Natural killer cell (primary cell): ENCODE measurements around the gene SLC25A52. TPM values are rescaled to one million over a fixed set of nuclear protein-coding genes. Genes with fewer than 3 reads are reported as not detected.

Source experiments
- ATAC-seq, 3 donors: fragments of 150-1000 bp in 2 of 3; fragments of 200-7000 bp in 1 of 3; cut with Tn5 transposase; 1 replicate in 1 of 3; 2 replicates in 2 of 3; pipeline ENCODE4 v1.10.0; 2021; ENCODE audit warnings: mild to moderate bottlenecking in 2 of 3, moderate library complexity in 2 of 3
- DNase-seq, 2 donors: peaks; one replicate each; pipeline versions ENCODE4 v3.0.0 to v3.0.0-alpha.2; 2013 to 2021; ENCODE audit warnings: mixed read lengths in 1 of 2
- H3K27ac ChIP-seq: one replicate; pipeline ENCODE4 v1.5.1; 2013; ENCODE audit warnings: mild to moderate bottlenecking, low read length
- H3K27me3 ChIP-seq: one replicate; pipeline ENCODE4 v1.6.1; 2013; ENCODE audit warnings: low read length; ENCODE audit not compliant: control insufficient read depth, insufficient read depth
- H3K36me3 ChIP-seq: one replicate; pipeline ENCODE4 v1.6.1; 2013; ENCODE audit warnings: low read length; ENCODE audit not compliant: control insufficient read depth, insufficient read depth
- H3K4me1 ChIP-seq: one replicate; pipeline ENCODE4 v1.6.1; 2013; ENCODE audit warnings: low read length; ENCODE audit not compliant: control insufficient read depth, insufficient read depth
- H3K4me3 ChIP-seq: one replicate; pipeline ENCODE4 v1.5.1; 2013; ENCODE audit warnings: low read length
- H3K9me3 ChIP-seq: one replicate; pipeline ENCODE4 v1.6.1; 2013; ENCODE audit warnings: low read length; ENCODE audit not compliant: control insufficient read depth, insufficient read depth
- H3K27ac Mint-ChIP-seq, 2 donors: one replicate each; pipeline ENCODE4 v1.8.0; 2022; ENCODE audit warnings: mild to moderate bottlenecking in 2 of 2, mixed read lengths in 2 of 2, moderate library complexity in 1 of 2
- H3K27me3 Mint-ChIP-seq, 2 donors: one replicate each; pipeline ENCODE4 v1.8.0; 2022; ENCODE audit warnings: low read depth in 2 of 2, mixed read lengths in 2 of 2
- H3K36me3 Mint-ChIP-seq: one replicate; pipeline ENCODE4 v1.8.0; 2022; ENCODE audit warnings: mixed read lengths
- H3K4me1 Mint-ChIP-seq, 2 donors: one replicate each; pipeline ENCODE4 v1.8.0; 2022; ENCODE audit warnings: mixed read lengths in 2 of 2
- H3K4me3 Mint-ChIP-seq: one replicate; pipeline ENCODE4 v1.8.0; 2022; ENCODE audit warnings: mild to moderate bottlenecking, moderate library complexity, mixed read lengths
- H3K9me3 Mint-ChIP-seq, 2 donors: one replicate each; pipeline ENCODE4 v1.8.0; 2022; ENCODE audit warnings: mixed read lengths in 2 of 2
- WGBS: methylation state at CpG from one replicate; pipeline ENCODE4 v1.1.7; 2013; ENCODE audit warnings: missing lambda C conversion rate; ENCODE audit not compliant: insufficient coverage; 5-methylcytosine and 5-hydroxymethylcytosine counted together
- intact Hi-C: fragments of 100-400 bp; cut with micrococcal nuclease; formaldehyde crosslinking; loops from one replicate; pipeline ENCODE4 v1.14.2; 2022
- total RNA-seq, 4 donors: library from RNA; stranded (reverse); fragments of 120-200 nt in 1 of 4; gene quantifications; one replicate each; pipeline versions ENCODE4 v1.2.3 to v1.2.4, GENCODE V29; 2013 to 2022
- TF ChIP-seq, protein P1 (sequence below): fragments of 200-600 bp; IDR thresholded peaks from one replicate; pipeline ENCODE4 v1.8.0; 2022; ENCODE audit warnings: antibody characterized with exemption

SLC25A52 gene
- total RNA-seq, 3 donors from 2014 or later (not counting 1 experiment from before 2014, with no cell fraction given), result 0.40 to 1.1 TPM; not detected in 1

DNA sequence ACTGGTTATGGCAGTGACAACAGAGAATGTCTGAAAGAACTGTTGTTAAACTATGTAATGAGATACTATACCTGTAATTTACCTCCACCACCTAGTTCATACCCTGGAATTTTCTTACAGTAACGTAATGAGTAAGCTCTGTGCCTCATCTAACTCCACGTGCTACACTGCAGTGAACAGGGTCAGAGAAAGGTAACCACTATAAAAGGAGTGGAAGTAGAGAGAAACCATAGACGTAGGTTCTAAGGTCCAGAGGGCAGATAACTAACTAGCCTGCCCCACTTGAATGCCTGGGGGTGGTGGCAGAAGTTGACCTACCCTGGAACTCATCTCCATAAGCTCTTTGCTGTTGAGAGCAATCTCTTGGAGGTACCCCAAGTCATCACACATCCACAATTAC is 44.3 kb downstream of the SLC25A52 start:
- Mint-ChIP-seq H3K27me3 (no peaks in the 10 kb centered on the region), H3K9me3 (no peaks in the 10 kb centered on the region), H3K27ac (no peak overlapping the region), H3K36me3 (no peaks in the 10 kb centered on the region), H3K4me1 (no peaks in the 10 kb centered on the region), H3K4me3 (no peak overlapping the region)
- TF ChIP-seq, protein P1, sequence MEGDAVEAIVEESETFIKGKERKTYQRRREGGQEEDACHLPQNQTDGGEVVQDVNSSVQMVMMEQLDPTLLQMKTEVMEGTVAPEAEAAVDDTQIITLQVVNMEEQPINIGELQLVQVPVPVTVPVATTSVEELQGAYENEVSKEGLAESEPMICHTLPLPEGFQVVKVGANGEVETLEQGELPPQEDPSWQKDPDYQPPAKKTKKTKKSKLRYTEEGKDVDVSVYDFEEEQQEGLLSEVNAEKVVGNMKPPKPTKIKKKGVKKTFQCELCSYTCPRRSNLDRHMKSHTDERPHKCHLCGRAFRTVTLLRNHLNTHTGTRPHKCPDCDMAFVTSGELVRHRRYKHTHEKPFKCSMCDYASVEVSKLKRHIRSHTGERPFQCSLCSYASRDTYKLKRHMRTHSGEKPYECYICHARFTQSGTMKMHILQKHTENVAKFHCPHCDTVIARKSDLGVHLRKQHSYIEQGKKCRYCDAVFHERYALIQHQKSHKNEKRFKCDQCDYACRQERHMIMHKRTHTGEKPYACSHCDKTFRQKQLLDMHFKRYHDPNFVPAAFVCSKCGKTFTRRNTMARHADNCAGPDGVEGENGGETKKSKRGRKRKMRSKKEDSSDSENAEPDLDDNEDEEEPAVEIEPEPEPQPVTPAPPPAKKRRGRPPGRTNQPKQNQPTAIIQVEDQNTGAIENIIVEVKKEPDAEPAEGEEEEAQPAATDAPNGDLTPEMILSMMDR, result no peak
- ATAC-seq (no peak), DNase-seq (no peak)
- intact Hi-C loops, result no loop called here
- no peaks in the 10 kb centered on the region for H3K4me1 ChIP-seq
- no peaks in the 10 kb centered on the region for H3K36me3 ChIP-seq
- no peak overlapping the region for H3K27ac ChIP-seq
- 69% methylated on average over 3 of the region's 3 CpGs for WGBS
- no peak overlapping the region for H3K4me3 ChIP-seq
- H3K27me3 ChIP-seq, result no peaks in the 10 kb centered on the region
- H3K9me3 ChIP-seq, result peaks cover 4% of the 10 kb centered on the region

DNA sequence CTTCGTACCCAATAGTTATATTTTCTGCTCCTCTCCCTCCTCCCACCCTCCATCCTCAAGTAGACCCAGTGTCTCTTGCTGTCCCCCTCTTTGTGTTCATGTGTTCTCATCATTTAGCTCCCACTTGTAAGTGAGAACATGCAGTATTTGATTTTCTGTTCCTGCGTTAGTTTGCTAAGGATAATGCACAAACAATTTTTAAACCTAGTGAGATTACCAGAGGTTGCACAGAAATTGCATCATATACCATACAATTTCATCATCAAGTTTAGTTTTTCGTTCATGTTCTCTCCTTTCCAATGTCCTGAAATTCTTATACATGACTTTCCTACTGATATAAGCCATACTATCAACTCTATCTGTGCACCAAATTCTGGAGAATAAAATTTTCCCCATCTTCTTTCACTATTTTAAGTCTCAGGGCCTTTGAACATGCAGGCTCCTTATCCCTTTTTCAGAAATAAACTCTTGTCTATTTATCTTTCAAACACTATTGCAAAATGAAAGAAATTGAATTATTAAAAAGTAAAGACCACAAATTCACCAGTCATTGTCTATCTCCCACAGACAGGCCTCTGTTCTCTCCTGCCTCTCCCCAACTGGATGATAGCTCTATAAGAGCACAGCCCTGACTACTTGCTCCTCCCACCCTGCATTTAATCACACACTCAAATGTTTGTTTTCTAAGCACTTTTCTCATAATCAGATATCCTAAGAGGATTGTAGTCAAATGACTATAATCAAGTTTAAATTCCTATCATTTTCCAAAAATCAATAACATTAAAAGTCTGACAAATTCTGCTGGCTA is 49.1 kb downstream of the SLC25A52 start:
- Histone ChIP-seq H3K4me3 (no peak overlapping the region), H3K36me3 (no peaks in the 10 kb centered on the region), H3K4me1 (no peaks in the 10 kb centered on the region), H3K27me3 (no peaks in the 10 kb centered on the region), H3K9me3 (no peaks in the 10 kb centered on the region), H3K27ac (no peak overlapping the region)
- Mint-ChIP-seq H3K9me3 (no peaks in the 10 kb centered on the region), H3K4me1 (no peaks in the 10 kb centered on the region), H3K4me3 (no peak overlapping the region), H3K27ac (no peak overlapping the region), H3K27me3 (no peaks in the 10 kb centered on the region), H3K36me3 (no peaks in the 10 kb centered on the region)
- intact Hi-C loops, result no loop called here
- no peak for DNase-seq
- TF ChIP-seq, protein P1, result no peak
- 86% methylated on average over 3 of the region's 3 CpGs for WGBS
- ATAC-seq, result no peak

DNA sequence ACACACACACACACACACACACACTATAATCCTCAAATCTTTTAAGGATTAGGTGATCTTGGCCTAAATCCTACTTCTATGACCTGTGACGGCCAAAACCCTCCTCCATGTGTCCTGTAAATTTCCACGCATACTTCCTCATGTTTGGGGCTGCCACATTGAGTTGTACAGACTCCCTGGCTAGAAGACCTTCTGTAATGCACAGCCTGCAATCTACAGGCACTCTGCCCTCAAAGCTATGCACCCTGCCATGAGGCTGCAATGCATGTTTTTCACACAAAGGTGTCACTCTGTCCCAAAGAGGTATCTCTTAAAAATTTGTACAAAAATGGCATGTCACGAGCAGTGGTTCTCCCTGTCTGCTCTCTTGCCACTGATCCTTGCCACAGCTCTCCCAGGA is 49.9 kb downstream of the SLC25A52 start:
- H3K27me3 ChIP-seq, result no peaks in the 10 kb centered on the region
- H3K4me1 ChIP-seq, result no peaks in the 10 kb centered on the region
- no peak overlapping the region for H3K27ac Mint-ChIP-seq
- H3K4me3 ChIP-seq, result no peak overlapping the region
- H3K9me3 Mint-ChIP-seq, result no peaks in the 10 kb centered on the region
- ATAC-seq, result no peak
- intact Hi-C loops, result no loop called here
- no peaks in the 10 kb centered on the region for H3K4me1 Mint-ChIP-seq
- TF ChIP-seq, protein P1, result no peak
- H3K4me3 Mint-ChIP-seq, result no peak overlapping the region
- H3K27me3 Mint-ChIP-seq, result no peaks in the 10 kb centered on the region
- 60% methylated on average over 3 of the region's 3 CpGs for WGBS
- no peaks in the 10 kb centered on the region for H3K36me3 ChIP-seq
- no peaks in the 10 kb centered on the region for H3K9me3 ChIP-seq
- no peak for DNase-seq
- no peaks in the 10 kb centered on the region for H3K36me3 Mint-ChIP-seq
- no peak overlapping the region for H3K27ac ChIP-seq

Other genes starting within 250 kb of the SLC25A52 start
- not detected for gene TTR, start 169.0 kb downstream of the SLC25A52 start, total RNA-seq
- 10 to 100 TPM; 18.6 to 33.0 (median 20.6) TPM for gene B4GALT6, start 76.3 kb downstream of the SLC25A52 start, total RNA-seq
- 10 to 100 TPM; 38.5 to 51.2 (median 41.4) TPM for gene TRAPPC8, start 182.2 kb upstream of the SLC25A52 start, total RNA-seq